Measurements from ENCODE around the gene NPC1. TPM values are rescaled to one million over a fixed set of nuclear protein-coding genes. Genes with fewer than 3 reads are reported as not detected.

NPC1 gene
- total RNA-seq = 73.2 and 129 TPM in 2 replicates

DNA sequence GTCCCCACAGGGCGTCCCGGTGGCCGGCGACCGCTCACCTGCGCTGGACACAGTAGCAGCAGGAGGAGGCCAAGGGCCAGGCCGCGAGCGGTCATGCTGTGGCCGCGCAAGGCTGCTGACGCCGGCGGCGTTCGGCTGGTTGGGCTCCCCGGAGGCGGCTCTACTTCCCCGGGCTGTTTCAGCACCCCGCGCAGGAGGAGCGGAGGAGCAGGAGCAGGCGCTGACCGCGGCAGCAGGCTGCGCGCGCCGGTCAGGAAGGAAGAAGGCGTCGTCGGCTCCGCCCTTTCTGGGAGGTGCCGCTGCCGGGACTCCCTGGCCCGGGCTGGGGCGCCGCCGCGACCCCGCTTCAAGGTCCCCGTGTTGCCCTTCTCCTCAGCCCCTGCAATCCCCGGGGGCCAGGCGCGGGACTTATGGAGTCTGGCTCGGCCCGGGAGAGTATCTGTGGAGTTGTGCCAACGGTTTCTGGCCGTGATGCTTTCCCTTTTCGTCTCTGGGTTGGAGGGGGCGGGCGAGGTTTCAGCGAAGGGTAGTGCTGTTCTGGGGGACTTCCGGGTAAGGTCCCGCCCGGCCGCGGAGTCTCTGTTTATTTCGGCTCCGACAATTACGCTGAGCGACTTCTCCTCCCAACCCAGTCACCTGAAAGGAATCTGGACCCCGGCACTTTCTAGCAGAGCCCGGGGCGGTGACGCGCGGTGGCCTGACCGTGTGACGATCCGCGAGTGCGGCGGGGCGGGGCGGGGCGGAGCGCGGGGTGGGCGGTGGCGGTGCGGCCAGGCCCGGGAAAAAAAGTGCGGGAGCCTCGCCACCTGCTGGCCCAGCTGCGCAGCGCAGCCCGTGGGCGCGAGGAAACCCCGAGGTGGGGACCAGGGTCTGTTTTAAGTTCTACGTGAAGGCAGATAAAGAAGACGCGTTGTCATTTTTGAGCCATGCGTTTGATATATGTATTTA, at the start of gene NPC1:
Gene NPC1, minus strand, starts transcription at position 258 of the 948 bp plus-strand sequence. Its CDS starts 163 bp downstream, at position 95.

DNA sequence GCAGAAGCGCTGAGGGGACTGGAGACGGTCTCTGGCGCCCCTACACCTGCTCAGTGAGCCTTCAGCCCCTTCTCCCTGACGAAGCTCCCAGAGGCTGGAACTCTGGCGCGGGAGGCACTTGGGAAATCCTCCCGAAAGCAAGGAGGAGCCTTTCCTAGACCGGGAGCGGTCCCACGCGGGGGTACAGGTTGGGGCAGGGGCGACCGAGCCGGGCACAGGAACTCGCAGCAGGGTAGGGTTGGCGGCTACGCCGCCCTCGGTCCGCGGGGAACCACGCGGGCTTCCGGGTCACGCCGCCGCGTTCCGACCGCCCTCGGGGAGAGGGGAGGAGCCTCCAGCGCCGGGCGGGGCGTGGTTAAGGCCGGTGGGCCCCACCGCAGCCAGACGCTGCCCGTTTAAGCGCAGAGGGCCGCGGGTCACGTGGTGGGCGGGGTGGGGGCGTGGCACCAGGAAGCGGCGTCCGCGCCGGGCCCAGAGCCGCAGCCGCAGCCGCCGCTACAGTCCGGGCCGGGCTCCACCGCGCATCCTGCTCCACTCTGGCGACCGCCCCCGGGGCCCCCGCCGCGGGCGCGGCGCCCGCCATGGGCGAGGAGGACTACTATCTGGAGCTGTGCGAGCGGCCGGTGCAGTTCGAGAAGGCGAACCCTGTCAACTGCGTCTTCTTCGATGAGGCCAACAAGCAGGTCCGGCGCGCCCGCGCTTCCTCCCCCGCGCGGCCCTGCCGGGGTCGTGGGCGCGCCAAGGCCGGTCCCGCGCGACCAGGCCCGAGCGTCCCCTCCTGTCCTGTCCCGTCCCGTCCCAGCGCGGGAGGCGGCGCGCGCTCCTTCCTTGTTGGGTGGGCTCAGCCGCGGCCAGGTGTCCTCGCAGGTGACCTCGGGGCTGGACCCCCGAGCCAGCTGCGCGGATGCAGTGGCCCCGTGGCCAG, 83.0 kb downstream of the NPC1 start, which contains the start of gene RMC1:
Gene RMC1, plus strand, starts transcription at position 474 of the 925 bp plus-strand sequence. Its CDS starts 108 bp downstream, at position 582.

Other genes starting within 250 kb of the NPC1 start
- gene RIOK3, start 133.2 kb downstream of the NPC1 start, total RNA-seq = 67.5 and 95.6 TPM in 2 replicates
- 21.1 and 29.5 TPM in 2 replicates for gene RMC1, start 83.0 kb downstream of the NPC1 start, total RNA-seq
- gene ANKRD29, start 76.4 kb upstream of the NPC1 start, total RNA-seq = 4.2 and 4.9 TPM in 2 replicates
- gene LAMA3, start 102.9 kb upstream of the NPC1 start, total RNA-seq = 9.5 and 14.0 TPM in 2 replicates